ENCODE results near the gene NKX2-3. TPM values are rescaled to one million over a fixed set of nuclear protein-coding genes. Genes with fewer than 3 reads are reported as not detected.

Gene NKX2-3
- polyA plus RNA-seq, 3 donors: not detected

DNA sequence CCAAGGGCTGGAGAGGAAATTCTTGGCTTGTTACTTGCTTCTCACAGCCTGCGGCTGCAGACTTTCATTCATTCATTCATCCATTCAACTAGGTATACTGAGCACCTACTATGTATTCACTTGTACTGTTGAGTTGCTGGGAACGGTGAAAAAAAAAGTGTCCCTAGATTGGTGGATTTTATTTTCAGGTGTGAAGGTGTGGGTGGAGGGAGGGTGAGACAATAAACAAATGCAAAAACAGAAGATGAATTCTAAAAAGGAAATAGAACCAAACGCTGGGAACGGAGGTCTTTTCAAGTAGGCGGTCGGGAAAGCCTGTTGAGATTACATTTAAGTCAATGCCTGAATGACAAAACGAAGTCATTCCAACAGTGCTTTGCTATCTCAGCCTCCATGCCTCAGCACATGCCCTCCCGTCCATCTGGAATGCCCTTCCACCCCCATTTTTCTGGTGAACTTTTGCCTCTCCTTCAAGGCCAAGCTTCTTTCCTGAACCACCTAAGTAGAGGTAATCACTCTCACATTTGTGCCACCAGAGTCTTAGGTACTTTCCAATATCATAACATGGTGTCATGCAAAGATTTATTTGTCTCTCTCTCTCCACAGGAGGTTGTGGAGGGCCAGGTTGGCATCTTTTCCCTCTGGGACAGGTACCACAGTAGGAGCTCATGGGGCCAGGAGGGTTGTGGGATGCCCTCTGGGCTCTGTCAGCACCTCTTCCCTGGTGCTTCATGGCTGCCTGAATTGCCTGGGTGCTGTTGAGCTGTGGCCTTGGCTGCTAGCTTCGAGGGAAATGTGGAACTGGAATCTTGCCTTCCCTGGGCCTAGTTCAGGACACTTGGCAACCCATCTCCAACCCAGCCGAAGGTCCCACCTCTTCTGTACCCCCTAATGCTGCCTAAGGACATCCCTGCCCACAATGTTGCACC is 5.5 kb downstream of the NKX2-3 start:
- DNase-seq: no peak

DNA sequence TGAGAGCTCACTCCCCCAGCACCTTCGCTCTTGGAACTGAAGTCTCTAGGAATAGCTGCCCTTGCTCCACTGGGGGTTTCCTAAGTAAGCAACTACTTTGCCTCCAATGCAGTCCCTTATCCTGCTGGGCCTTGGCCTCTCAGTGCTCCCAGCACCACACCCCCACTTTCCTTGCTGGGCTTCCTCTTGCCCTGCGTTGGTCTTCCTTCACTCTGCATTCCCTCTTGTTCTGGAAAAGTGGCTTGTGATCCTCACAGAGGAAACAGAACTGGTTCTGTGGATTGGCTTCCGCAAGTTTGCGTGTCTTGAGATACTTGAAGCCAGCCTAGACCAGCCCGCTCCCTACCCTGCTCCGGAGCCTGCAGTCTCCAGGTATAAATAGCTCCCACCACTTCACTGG is 6.4 kb downstream of the NKX2-3 start:
- no peak for DNase-seq

- DNase-seq: no peak
Observed at GRCh38 chr10:99539820-99540219, 7.1 kb downstream of the NKX2-3 start.

DNA sequence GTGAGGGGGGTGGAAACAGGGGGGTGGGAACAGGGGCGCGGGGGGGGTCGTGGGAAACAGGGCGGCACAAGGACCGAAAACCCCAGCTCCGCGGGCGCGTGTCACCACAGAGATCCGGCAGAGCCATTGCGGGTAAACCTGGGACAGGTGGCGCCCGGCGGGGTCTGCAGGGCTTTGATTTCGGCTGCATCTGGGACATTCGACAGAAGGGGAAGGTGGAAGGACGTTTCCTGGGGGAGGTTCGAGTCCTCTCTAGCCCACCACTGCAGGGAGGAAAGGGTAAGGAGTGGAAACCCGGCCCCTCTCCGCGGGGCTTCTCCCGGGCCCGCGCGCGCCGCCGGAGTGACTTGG is 7.5 kb downstream of the NKX2-3 start:
- no peak for DNase-seq

DNA sequence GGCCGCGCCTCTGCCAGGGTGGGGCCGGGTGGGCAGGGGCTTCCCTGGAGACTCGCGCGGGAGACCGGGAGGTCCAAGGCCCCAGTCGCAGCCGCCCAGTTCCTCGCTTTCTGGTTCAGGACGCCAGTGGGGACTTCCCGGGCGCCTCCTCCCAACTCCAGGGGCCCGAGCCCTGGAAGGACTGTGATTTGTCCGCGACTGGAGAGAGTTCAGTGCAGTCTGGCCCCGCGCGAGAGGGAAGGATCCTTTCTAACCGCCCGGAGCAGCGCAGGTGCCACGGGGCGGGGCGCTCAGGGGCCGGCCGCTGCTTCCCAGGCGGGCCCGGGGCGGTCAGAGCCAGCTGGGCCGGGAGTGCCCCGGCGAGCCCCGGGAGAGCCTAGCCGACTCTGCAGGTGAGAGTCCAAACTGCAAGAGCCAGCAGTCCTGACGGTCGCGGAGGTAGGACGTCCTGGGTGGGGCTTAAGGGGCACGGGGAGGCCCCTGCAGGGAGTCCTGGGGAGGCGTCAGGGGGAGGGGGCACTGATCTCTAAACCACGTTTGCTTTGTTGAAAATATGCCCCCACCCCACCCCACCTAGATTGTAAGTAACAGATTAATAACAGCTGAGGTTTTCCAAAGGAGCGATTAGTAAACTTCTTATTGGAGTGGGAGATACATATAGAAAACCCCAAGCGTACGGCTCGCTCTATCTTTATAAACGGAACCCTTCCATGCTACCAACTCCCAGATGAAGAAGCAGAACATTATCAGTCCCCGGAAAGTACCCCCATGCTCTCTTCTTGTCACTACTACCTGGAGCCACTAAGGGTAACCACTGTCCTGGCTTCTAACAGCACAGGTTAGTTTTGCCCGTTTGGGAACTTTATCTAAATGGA is 8.2 kb downstream of the NKX2-3 start:
- no peak for DNase-seq

GRCh38 chr10:99544322-99544721 is 11.6 kb downstream of the NKX2-3 start:
- no peak for DNase-seq

GRCh38 chr10:99548041-99548530 is 15.3 kb downstream of the NKX2-3 start:
- no peak for DNase-seq

DNA sequence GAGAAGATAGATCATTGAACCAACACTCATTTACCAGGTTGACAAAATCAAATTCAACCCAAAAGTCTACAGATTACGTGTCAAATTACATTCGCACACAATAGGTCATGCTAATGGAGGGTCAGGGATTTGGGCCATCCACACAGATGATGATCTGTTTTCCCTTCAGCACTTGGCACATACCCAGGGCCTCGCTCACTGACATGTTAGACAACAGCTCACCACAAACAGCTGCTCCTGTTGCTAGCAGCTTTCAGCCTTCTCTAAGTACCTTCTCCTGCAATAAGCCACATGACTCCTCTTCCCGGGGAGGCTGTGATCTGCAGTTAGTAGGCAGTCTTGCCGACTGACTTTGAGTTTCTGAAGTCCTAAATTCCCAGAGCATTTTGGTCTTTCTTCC is 18.4 kb downstream of the NKX2-3 start:
- DNase-seq: no peak

DNA sequence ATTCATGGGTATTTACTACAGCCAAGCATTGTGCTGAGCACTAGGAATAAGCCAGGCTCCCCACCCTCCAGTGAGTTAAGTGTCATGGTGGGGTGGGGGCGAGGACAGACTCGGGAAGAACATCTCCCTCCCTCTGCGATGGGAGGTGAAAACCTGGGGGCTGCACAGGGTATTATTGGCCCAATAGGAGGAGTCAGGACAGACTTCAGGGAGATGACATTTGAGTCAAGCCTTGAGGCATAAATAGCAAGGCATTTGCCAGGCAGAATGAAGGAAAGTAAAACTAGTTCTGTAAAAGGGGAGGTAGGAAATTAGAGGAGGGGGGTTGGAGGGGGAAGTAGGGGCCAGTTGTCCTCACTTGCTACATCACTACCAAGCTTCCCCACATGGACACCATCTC is 18.9 kb downstream of the NKX2-3 start:
- no peak for DNase-seq

GRCh38 chr10:99555371-99555770 is 22.6 kb downstream of the NKX2-3 start:
- DNase-seq: no peak

GRCh38 chr10:99555825-99556523 is 23.2 kb downstream of the NKX2-3 start:
- DNase-seq: no peak

- no peak for DNase-seq
Observed at GRCh38 chr10:99557044-99557443, 24.3 kb downstream of the NKX2-3 start.

DNA sequence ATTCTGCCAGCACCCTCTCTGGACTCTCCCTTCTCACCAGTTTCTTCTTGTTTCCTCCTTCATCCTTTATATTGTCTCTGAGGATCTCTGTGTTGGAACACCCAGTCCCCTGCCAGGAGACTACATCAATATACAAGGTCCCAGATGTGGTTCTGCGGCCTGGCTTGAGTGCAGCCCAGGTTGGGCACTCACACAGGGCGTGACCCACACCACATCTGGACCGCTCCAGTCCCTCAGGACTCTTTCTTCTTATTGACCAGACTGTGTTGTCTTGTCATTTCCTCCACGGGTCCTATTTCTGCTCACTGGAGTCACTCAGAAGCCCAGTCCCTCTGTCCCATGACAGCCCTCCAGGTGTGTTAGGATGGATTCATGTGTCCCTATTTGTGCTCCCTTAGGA is 26.0 kb downstream of the NKX2-3 start:
- no peak for DNase-seq

- peak; percentile 43 for DNase-seq
Observed at GRCh38 chr10:99560277-99561126, 27.8 kb downstream of the NKX2-3 start.

DNA sequence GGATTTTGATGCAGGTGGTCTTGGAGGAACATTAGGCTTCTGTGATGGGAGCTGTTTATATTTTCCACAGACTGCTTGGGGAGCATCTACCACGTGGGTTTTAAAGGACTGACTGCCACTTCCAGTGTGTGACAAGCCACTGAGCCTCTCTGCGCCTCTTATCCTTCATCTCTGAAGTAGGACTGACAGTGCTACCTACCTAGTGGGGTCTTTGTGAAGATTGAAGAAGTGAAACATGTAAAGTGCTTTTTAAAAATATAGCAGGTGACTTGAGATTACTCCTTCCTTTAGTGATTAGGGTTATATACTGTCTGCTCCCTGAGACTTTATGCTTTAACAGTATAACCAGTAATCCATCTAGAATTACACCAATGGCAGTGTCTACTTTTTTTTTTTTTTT is 29.9 kb downstream of the NKX2-3 start:
- DNase-seq: no peak

- no peak for DNase-seq
Observed at GRCh38 chr10:99564361-99564760, 31.6 kb downstream of the NKX2-3 start.

GRCh38 chr10:99565166-99565565 is 32.4 kb downstream of the NKX2-3 start:
- DNase-seq: no peak

DNA sequence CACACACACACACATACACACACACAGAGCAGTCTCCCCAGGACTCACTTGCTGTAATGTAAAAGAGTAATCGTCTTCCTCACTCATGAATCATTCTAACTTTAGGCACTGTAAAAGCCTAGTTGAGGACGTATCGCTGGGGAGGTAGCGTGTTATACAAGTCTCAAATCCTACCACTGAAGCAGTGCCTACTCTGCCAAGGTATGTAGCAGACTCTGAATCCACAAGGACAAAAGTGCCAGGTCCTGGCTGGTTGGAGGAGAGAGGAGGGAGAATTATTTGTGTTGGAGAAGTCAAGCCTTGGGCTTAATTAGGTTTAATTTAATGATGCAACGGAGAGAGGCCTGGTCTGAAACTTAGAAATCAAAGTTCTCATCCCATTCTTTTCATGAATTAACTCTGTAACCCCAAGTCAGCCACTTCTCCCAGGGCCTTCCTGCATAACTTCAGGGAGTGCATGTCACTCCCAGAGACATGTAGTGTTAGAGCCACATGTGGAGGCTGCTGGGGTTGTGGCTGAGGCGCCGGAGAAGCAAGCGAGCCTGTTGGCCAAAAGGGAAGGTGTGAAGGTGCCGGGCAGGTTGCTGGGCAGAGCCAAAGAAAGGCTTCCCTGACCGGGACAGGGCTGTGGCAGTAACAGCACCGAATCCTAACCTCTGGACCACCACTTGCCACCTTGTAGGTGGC is 36.7 kb downstream of the NKX2-3 start:
- no peak for DNase-seq

GRCh38 chr10:99569961-99570360 is 37.2 kb downstream of the NKX2-3 start:
- no peak for DNase-seq

GRCh38 chr10:99571816-99572215 is 39.1 kb downstream of the NKX2-3 start:
- no peak for DNase-seq

DNA sequence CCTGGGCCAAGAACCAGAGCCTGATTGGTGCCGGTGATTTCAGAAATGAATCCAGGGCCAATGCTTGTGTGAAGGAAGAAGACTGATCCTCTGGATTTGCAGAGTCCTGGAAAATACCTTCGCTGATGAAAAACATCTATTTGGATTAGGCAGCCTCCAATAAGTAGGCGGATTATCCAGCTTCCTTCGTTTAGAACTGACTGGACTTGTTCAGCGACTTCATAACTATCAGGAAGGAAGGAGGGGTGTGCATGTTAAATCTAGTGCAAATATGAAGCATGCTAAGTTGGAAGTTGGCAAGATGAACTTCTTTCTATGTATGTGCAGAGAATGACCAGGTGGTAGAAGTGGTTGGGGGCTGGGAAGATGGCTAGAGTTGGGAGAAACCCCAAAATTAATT is 41.0 kb downstream of the NKX2-3 start:
- DNase-seq: no peak
